Kidney (tissue), 14 donors: ENCODE data around the gene CXCR1. TPM values are rescaled to one million over a fixed set of nuclear protein-coding genes. Genes with fewer than 3 reads are reported as not detected.

Experiments
- DNase-seq, 5 donors: peaks; one replicate each; pipeline ENCODE4 v3.0.0-alpha.2; 2013 to 2020
- FAIRE-seq: peaks from 2 replicates; lab custom pipeline; 2012; peaks lifted over from hg19 to GRCh38; lab: Jason Lieb, UNC
- H3K27ac ChIP-seq, 2 donors: one replicate each; pipeline ENCODE4 v1.7.0; 2013; ENCODE audit warnings: low read depth in 2 of 2, low read length in 2 of 2, inconsistent platforms in 1 of 2
- H3K27me3 ChIP-seq: one replicate; pipeline ENCODE4 v1.7.1; 2013; ENCODE audit warnings: low read length, inconsistent platforms; ENCODE audit not compliant: control insufficient read depth, insufficient read depth
- H3K36me3 ChIP-seq, 3 donors: one replicate each; pipeline versions ENCODE4 v1.7.0 to v1.7.1; 2013; ENCODE audit warnings: low read length in 3 of 3, control low read depth in 1 of 3, inconsistent platforms in 1 of 3; ENCODE audit not compliant: insufficient read depth in 3 of 3, control insufficient read depth in 2 of 3
- H3K4me1 ChIP-seq, 3 donors: one replicate each; pipeline versions ENCODE4 v1.7.0 to v1.7.1; 2013; ENCODE audit warnings: low read length in 3 of 3, inconsistent platforms in 1 of 3, low read depth in 1 of 3; ENCODE audit not compliant: control insufficient read depth in 2 of 3, insufficient read depth in 2 of 3
- H3K4me3 ChIP-seq, 3 donors: one replicate each; pipeline versions ENCODE4 v1.7.0 to v1.8.1; 2013; ENCODE audit warnings: low read length in 3 of 3, control low read depth in 1 of 3, inconsistent platforms in 1 of 3
- H3K9ac ChIP-seq, 3 donors: one replicate each; pipeline versions ENCODE4 v1.7.0 to v1.7.1; 2013; ENCODE audit warnings: low read length in 3 of 3, control low read depth in 1 of 3, inconsistent platforms in 1 of 3
- H3K9me3 ChIP-seq, 3 donors: one replicate each; pipeline versions ENCODE4 v1.7.0 to v1.7.1; 2013; ENCODE audit warnings: low read length in 3 of 3, control low read depth in 1 of 3, inconsistent platforms in 1 of 3; ENCODE audit not compliant: control insufficient read depth in 2 of 3, insufficient read depth in 1 of 3
- CTCF ChIP-seq: IDR thresholded peaks from 3 replicates; pipeline ENCODE4 v1.5.1; 2012; ENCODE audit warnings: mild to moderate bottlenecking, moderate library complexity, borderline replicate concordance; ENCODE audit not compliant: insufficient read depth; ENCODE audit errors: extremely low read depth
- intact Hi-C: fragments of 100-400 bp; cut with DNase I; formaldehyde crosslinking; loops from one replicate; pipeline ENCODE4 v1.11.1; 2022
- polyA plus RNA-seq: library from polyadenylated mRNA; stranded (reverse); fragments of 350-450 nt; fragmentation: Illumina TruSeq; extraction: RNeasy Lipid Tissue Mini Kit (QIAGEN cat#74804); gene quantifications from one replicate; pipeline ENCODE4 v1.2.3, GENCODE V29; 2014; ENCODE audit warnings: low read depth, low replicate concordance; ENCODE audit not compliant: insufficient read depth
- total RNA-seq: library from RNA; stranded (reverse); fragmentation: NEBNext Ultra II Directional; extraction: Animal tissue kit (Norgen Biotek cat#: 25700); gene quantifications from one replicate; pipeline ENCODE4 v1.2.1, GENCODE V29; 2021
- donor health status: control.
- donor health status: control.
- donor health status: control.
- donor health status: control.
- donor health status: control.
- donor health status: DM: yes; HTN: yes; CAD: no.
- donor health status: Normal renal cell carcinoma (clear cell type).

CXCR1 gene
- total and polyA plus RNA-seq, 2 donors from 2014 or later = 0.09 TPM; not detected in 1

- Histone ChIP-seq H3K4me3 (no peak overlapping the region), H3K36me3 (no peaks in the 10 kb centered on the region), H3K9ac (no peak overlapping the region), H3K9me3 (no peaks in the 10 kb centered on the region), H3K27me3 (no peaks in the 10 kb centered on the region), H3K27ac (no peak overlapping the region), H3K4me1 (no peaks in the 10 kb centered on the region)
- DNase-seq = no peak
- intact Hi-C loops = no loop called here
- no peak for TF ChIP-seq CTCF
- no peak for FAIRE-seq
Measured at GRCh38 chr2:218128781-218129457, 37.8 kb downstream of the CXCR1 start.

DNA sequence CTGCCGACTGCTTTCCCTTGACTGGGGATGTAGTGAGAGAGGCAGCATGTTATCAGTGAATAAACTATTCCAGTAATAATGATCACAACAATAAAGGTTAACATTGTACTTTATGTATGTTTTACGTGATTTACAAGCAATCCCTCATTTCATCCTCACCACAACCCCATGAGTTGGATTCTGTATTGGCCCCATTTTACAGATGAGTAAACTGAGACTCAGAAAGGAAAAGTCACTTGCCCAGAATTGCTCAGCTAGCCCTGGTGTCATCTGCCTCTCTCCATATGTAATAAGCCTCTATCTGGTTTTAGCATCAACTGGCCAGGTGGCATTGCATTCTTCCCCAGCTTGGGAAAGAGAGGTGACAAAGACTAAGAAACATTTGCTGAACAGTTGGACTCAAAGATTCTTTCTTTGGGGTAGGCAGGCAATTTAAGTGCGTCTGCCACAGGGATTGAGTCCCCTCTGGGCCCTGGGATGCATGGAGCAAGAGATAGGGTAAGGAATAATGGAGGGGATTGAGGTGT is 38.8 kb downstream of the CXCR1 start:
- DNase-seq (no peak), FAIRE-seq (no peak)
- H3K9me3 ChIP-seq = no peaks in the 10 kb centered on the region
- intact Hi-C loops = no loop called here
- H3K4me1 ChIP-seq = no peaks in the 10 kb centered on the region
- no peak overlapping the region for H3K4me3 ChIP-seq
- TF ChIP-seq CTCF = no peak
- no peak overlapping the region for H3K9ac ChIP-seq
- H3K27me3 ChIP-seq = no peaks in the 10 kb centered on the region
- no peak overlapping the region for H3K27ac ChIP-seq
- no peaks in the 10 kb centered on the region for H3K36me3 ChIP-seq

- FAIRE-seq = no peak
- DNase-seq = peak in 1 of 5 donors; percentile 9
- no peak within 1 kb of the TSS for H3K27ac ChIP-seq
Measured at GRCh38 chr2:218125626-218126080, 41.1 kb downstream of the CXCR1 start, which contains the start of gene CXCR2. Gene CXCR2 (plus strand): TSS chr2:218126028. CDS start chr2:218134802, 8,774 bp downstream.

More at GRCh38 chr2:218125626-218126080, 41.1 kb downstream of the CXCR1 start, which contains the start of gene CXCR2:
- no peak for TF ChIP-seq CTCF
- Histone ChIP-seq H3K9me3 (no peaks in the 10 kb centered on the region), H3K9ac (no peak within 1 kb of the TSS), H3K4me1 (no peaks in the 10 kb centered on the region), H3K27me3 (no peaks in the 10 kb centered on the region), H3K36me3 (no peaks in the 10 kb centered on the region), H3K4me3 (no peak within 1 kb of the TSS)
- intact Hi-C loops = no loop called here
